K562 (cell line): Measurements from ENCODE around the gene PADI4. TPM values are rescaled to one million over a fixed set of nuclear protein-coding genes. Genes with fewer than 3 reads are reported as not detected.

Source experiments
- BRD9 ChIP-seq: fragments of 450-650 bp; IDR thresholded peaks from 2 replicates; pipeline ENCODE4 v1.6.1; 2018; ENCODE audit warnings: low read depth; ENCODE audit not compliant: partially characterized antibody
- ETS2 ChIP-seq: IDR thresholded peaks from 2 replicates; pipeline ENCODE4 v1.6.1; 2016; ENCODE audit warnings: borderline replicate concordance, missing genetic modification characterization, mild to moderate bottlenecking, moderate library complexity, missing compliant biosample characterization; ENCODE audit not compliant: poor library complexity, severe bottlenecking
- FOXK1 ChIP-seq: sonication (generic); formaldehyde crosslinking; IDR thresholded peaks from 2 replicates; pipeline ENCODE4 v1.8.0; 2022; ENCODE audit warnings: missing genetic modification reagents, mild to moderate bottlenecking, borderline replicate concordance
- HMGN3 ChIP-seq: IDR thresholded peaks from 2 replicates; pipeline ENCODE4 v1.6.1; 2011; ENCODE audit warnings: borderline replicate concordance, low read depth, mild to moderate bottlenecking, mixed read lengths, low read length; ENCODE audit not compliant: insufficient read length; ENCODE audit errors: extremely low read depth
- HOXB6 ChIP-seq: fragments of 250-450 bp; sonication (Bioruptor Pico); IDR thresholded peaks from 2 replicates; pipeline ENCODE4 v1.5.1; 2022; ENCODE audit warnings: mild to moderate bottlenecking, borderline replicate concordance
- NONO ChIP-seq, 2 experiments: fragments of 200-400 bp in 1 of 2; fragments of 450-650 bp in 1 of 2; formaldehyde crosslinking in 1 of 2; IDR thresholded peaks; 2 replicates each; pipeline ENCODE4 v1.6.1; 2017; ENCODE audit warnings: low read depth in 2 of 2, mild to moderate bottlenecking in 2 of 2, moderate library complexity in 2 of 2, low read length in 1 of 2
- NR2C2 ChIP-seq, 2 experiments: fragments of 200-800 bp in 1 of 2; sonication (Bioruptor generic) in 1 of 2; sonication (generic) in 1 of 2; formaldehyde crosslinking in 1 of 2; IDR thresholded peaks; 2 replicates each; pipeline versions ENCODE4 v1.6.1 to v1.8.0; 2016 to 2022; ENCODE audit warnings: mild to moderate bottlenecking in 1 of 2, missing compliant biosample characterization in 1 of 2, missing genetic modification characterization in 1 of 2, missing genetic modification reagents in 1 of 2
- POLR2A ChIP-seq: fragments of 450-650 bp; conservative IDR thresholded peaks from 2 replicates; pipeline ENCODE4 v1.6.1; 2016
- SMC3 ChIP-seq: conservative IDR thresholded peaks from 2 replicates; pipeline ENCODE4 v1.6.1; 2011; ENCODE audit warnings: low read depth, low read length, improper control_type of control experiment; ENCODE audit not compliant: insufficient read depth
- SUPT5H ChIP-seq: fragments of 450-650 bp; IDR thresholded peaks from 2 replicates; pipeline ENCODE4 v1.6.1; 2016
- TEAD4 ChIP-seq, 2 experiments: sonication (generic) in 1 of 2; formaldehyde crosslinking in 1 of 2; IDR thresholded peaks; 2 replicates each; pipeline versions ENCODE4 v1.6.1 to v1.8.0; 2012 to 2022; ENCODE audit warnings: borderline replicate concordance in 1 of 2, inconsistent platforms in 1 of 2, low read length in 1 of 2, mild to moderate bottlenecking in 1 of 2, missing genetic modification reagents in 1 of 2
- ZBTB7A ChIP-seq: IDR thresholded peaks from 2 replicates; pipeline ENCODE4 v1.6.1; 2011; ENCODE audit warnings: low read depth, mild to moderate bottlenecking, low read length, moderate library complexity, borderline replicate concordance; ENCODE audit not compliant: control insufficient read depth
- polyA plus RNA-seq, 8 experiments: library from polyadenylated mRNA; depleted of rRNA in 4 of 8; stranded (reverse) in 5 of 8; unstranded in 3 of 8; fragments of >200 nt; fragmentation: Nextera tagmentation in 2 of 8; fragmentation: Illumina TruSeq in 1 of 8; extraction: Ambion mirVana in 2 of 8; extraction: Trizol in 1 of 8; gene quantifications; 2 replicates each; pipeline versions ENCODE4 v1.2.1 to v1.2.3, GENCODE V29; 2011 to 2014; ENCODE audit warnings: inconsistent platforms in 1 of 8, missing spikeins in 1 of 8
- total RNA-seq, 7 experiments: library from RNA; depleted of rRNA in 6 of 7; stranded (reverse); fragments of >200 nt in 6 of 7; fragmentation: Illumina TruSeq in 2 of 7; extraction: Trizol in 2 of 7; gene quantifications; 2 replicates each; pipeline versions ENCODE4 v1.2.1 to v1.2.3, GENCODE V29; 2011 to 2021; ENCODE audit warnings: low replicate concordance in 1 of 7
- TF ChIP-seq, protein P1 (sequence below), 3 experiments: IDR thresholded peaks in 2 of 3; conservative IDR thresholded peaks in 1 of 3; 2 replicates each; pipeline ENCODE4 v1.5.1; 2011 to 2012; ENCODE audit warnings: low read length in 3 of 3, mild to moderate bottlenecking in 3 of 3, control low read depth in 2 of 3, improper control_type of control experiment in 1 of 3, inconsistent platforms in 1 of 3, low read depth in 1 of 3, mixed read lengths in 1 of 3, moderate library complexity in 1 of 3; ENCODE audit not compliant: insufficient read depth in 2 of 3
- TF ChIP-seq, protein P2 (sequence below): fragments of 450-650 bp; formaldehyde crosslinking; IDR thresholded peaks from 2 replicates; pipeline ENCODE4 v1.4.0; 2022; ENCODE audit warnings: missing genetic modification characterization
- TF ChIP-seq, protein P3 (sequence below): IDR thresholded peaks from 2 replicates; pipeline ENCODE4 v1.6.1; 2011; ENCODE audit warnings: borderline replicate concordance, low read depth, mild to moderate bottlenecking, moderate library complexity, low read length; ENCODE audit not compliant: insufficient read depth, poor library complexity, severe bottlenecking
- TF ChIP-seq, protein P4 (sequence below): fragments of 250-450 bp; sonication (Bioruptor Pico); IDR thresholded peaks from 2 replicates; pipeline ENCODE4 v1.8.0; 2021; ENCODE audit warnings: mild to moderate bottlenecking, moderate library complexity
- TF ChIP-seq, protein P5 (sequence below): fragments of 250-450 bp; sonication (Bioruptor Pico); IDR thresholded peaks from 2 replicates; pipeline ENCODE4 v1.8.0; 2021; ENCODE audit warnings: moderate library complexity, mild to moderate bottlenecking, inconsistent platforms

PADI4 gene
- total and polyA plus RNA-seq, 9 of the 15 experiments (the other 6 are each of a cell fraction or from before 2014, with no cell fraction given): 0.22 to 0.33 TPM; not detected in 7

DNA sequence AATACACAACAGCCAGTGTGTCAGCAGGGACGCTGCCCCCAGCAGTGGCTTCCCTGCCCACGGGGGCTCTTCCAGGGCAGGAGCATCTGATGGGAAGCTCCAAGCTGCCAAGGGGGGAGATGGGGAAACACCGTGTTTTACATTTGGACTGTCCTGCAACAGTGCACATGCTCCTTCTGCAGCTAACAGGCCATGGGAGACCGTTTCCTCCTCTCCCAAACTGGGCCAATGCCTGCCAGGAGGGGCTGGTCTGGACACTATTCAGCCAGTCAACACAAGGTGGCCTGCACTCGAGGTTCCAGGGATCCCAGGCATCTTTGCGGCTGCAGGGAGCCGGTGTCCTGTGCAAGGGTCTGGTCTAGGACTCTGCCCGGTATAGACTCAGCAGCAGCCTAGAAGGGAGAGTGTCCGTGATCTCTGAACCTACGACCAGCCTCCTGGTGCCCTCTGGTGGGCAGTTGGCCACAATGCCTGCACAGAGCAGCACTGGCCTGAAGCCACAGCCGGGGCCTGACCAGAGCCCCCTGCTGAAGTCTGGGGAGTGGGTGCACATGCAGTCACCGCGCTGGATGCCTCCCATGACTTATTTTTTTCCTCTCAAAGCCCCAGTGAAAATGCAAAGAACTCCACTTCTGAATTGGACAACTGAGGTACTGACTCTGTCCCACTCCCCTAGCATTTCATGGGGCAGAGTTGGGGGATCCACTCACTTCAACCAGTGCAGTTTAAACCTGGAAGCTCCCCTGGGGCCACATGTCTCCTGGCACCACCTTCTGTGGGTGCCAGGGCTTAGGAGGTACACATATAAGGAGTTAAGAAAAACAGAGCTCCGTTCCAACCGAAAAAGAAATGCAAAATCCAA is 98.1 kb downstream of the PADI4 start (continued):
- TF ChIP-seq POLR2A (peak; percentile 79), FOXK1 (no peak), ZBTB7A (peak; percentile 78), HMGN3 (peak; percentile 53), SUPT5H (peak; percentile 81), ETS2 (no peak), HOXB6 (CRISPR knock-in tag) (no peak), TEAD4 (IDR thresholded peaks at IDR 0.05; ENCODE audit: low read length) (peak; percentile 36), TEAD4 (CRISPR knock-in tag; IDR thresholded peaks at IDR 0.05; ENCODE audit: borderline replicate concordance) (no peak), BRD9 (no peak), SMC3 (peak; percentile 73), NONO (IDR thresholded peaks at IDR 0.05; ENCODE audit: low read depth in 2 of 2, low read length in 1 of 2) (0 out of 4 replicates have a peak, but pooled peaks of 1 of the 2 experiments have one; percentile 4), NR2C2 (CRISPR knock-in tag; IDR thresholded peaks at IDR 0.05) (no peak), NR2C2 (tag; IDR thresholded peaks at IDR 0.05) (peak; percentile 58; the same call in 1 of the 2 replicates)
- TF ChIP-seq, protein P1, sequence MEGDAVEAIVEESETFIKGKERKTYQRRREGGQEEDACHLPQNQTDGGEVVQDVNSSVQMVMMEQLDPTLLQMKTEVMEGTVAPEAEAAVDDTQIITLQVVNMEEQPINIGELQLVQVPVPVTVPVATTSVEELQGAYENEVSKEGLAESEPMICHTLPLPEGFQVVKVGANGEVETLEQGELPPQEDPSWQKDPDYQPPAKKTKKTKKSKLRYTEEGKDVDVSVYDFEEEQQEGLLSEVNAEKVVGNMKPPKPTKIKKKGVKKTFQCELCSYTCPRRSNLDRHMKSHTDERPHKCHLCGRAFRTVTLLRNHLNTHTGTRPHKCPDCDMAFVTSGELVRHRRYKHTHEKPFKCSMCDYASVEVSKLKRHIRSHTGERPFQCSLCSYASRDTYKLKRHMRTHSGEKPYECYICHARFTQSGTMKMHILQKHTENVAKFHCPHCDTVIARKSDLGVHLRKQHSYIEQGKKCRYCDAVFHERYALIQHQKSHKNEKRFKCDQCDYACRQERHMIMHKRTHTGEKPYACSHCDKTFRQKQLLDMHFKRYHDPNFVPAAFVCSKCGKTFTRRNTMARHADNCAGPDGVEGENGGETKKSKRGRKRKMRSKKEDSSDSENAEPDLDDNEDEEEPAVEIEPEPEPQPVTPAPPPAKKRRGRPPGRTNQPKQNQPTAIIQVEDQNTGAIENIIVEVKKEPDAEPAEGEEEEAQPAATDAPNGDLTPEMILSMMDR (IDR thresholded peaks at IDR 0.05 in 2 of 3, conservative IDR thresholded peaks at IDR 0.05 in 1 of 3; ENCODE audit: insufficient read depth in 2 of 3, low read depth in 1 of 3, low read length in 3 of 3): peak; percentile 90 to 96 (median 94)
- TF ChIP-seq, protein P2, sequence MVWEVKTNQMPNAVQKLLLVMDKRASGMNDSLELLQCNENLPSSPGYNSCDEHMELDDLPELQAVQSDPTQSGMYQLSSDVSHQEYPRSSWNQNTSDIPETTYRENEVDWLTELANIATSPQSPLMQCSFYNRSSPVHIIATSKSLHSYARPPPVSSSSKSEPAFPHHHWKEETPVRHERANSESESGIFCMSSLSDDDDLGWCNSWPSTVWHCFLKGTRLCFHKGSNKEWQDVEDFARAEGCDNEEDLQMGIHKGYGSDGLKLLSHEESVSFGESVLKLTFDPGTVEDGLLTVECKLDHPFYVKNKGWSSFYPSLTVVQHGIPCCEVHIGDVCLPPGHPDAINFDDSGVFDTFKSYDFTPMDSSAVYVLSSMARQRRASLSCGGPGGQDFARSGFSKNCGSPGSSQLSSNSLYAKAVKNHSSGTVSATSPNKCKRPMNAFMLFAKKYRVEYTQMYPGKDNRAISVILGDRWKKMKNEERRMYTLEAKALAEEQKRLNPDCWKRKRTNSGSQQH (CRISPR knock-in tag): 0 out of 2 replicates have a peak, but pooled peaks have one; percentile 45
- TF ChIP-seq, protein P3, sequence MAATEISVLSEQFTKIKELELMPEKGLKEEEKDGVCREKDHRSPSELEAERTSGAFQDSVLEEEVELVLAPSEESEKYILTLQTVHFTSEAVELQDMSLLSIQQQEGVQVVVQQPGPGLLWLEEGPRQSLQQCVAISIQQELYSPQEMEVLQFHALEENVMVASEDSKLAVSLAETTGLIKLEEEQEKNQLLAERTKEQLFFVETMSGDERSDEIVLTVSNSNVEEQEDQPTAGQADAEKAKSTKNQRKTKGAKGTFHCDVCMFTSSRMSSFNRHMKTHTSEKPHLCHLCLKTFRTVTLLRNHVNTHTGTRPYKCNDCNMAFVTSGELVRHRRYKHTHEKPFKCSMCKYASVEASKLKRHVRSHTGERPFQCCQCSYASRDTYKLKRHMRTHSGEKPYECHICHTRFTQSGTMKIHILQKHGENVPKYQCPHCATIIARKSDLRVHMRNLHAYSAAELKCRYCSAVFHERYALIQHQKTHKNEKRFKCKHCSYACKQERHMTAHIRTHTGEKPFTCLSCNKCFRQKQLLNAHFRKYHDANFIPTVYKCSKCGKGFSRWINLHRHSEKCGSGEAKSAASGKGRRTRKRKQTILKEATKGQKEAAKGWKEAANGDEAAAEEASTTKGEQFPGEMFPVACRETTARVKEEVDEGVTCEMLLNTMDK: peak; percentile 76
- TF ChIP-seq, protein P4, sequence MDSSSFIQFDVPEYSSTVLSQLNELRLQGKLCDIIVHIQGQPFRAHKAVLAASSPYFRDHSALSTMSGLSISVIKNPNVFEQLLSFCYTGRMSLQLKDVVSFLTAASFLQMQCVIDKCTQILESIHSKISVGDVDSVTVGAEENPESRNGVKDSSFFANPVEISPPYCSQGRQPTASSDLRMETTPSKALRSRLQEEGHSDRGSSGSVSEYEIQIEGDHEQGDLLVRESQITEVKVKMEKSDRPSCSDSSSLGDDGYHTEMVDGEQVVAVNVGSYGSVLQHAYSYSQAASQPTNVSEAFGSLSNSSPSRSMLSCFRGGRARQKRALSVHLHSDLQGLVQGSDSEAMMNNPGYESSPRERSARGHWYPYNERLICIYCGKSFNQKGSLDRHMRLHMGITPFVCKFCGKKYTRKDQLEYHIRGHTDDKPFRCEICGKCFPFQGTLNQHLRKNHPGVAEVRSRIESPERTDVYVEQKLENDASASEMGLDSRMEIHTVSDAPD (CRISPR knock-in tag): no peak
- TF ChIP-seq, protein P5, sequence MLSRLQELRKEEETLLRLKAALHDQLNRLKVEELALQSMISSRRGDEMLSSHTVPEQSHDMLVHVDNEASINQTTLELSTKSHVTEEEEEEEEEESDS (CRISPR knock-in tag): no peak
